GM21526 (cell line): ENCODE results near the gene COQ2.
"Not testable (repeated sequence)": the region's sequence is repeated elsewhere in the genome, so short reads cannot be mapped to it uniquely, and the experiment has no call there.

Experiments used
- ATAC-seq: cut with Tn5 transposase; IDR thresholded peaks from one replicate; pipeline ENCODE4 v1.9.1; 2021; ENCODE audit warnings: moderate library complexity; ENCODE audit not compliant: unreplicated experiment, low FRiP score

Gene COQ2, protein sequence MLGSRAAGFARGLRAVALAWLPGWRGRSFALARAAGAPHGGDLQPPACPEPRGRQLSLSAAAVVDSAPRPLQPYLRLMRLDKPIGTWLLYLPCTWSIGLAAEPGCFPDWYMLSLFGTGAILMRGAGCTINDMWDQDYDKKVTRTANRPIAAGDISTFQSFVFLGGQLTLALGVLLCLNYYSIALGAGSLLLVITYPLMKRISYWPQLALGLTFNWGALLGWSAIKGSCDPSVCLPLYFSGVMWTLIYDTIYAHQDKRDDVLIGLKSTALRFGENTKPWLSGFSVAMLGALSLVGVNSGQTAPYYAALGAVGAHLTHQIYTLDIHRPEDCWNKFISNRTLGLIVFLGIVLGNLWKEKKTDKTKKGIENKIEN

DNA sequence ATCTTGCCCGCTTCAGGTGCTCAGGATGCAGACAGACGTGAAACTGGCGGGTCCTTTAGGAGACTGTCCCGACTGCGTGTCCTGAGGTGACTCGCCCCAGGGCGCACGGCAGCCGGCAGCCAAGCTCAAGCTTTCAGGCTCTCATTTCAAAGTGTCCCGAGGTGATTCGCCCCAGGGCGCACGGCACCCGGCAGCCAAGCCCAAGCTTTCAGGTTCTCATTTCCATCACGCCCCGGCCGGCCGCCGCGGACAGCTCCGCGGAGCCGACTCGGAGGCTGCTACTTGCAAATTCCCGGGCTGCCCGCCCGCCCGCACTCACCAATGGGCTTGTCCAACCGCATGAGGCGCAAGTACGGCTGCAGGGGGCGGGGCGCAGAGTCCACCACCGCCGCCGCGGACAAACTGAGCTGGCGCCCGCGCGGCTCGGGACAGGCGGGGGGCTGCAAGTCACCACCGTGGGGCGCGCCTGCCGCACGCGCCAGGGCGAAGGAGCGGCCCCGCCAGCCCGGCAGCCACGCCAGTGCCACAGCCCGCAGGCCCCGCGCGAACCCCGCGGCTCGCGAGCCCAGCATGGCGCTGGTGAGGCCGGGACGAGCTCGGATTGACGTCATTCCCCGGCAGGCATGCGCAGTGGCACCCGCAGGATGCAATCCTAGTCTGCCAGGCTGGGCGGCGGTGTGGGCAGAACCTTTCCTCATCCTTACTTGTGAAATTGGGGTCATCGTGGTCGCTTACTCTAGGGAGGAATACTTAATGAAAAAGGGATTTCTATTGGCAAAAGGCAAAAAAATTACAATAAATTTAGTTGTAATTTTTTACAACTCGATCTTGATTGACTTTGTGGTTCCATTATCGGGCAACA is at the start of gene COQ2:
TSS of gene COQ2 (minus strand) at position 606 of the 862 bp plus-strand sequence. CDS start at position 572, 34 bp downstream.
- peak; percentile 85 for ATAC-seq

DNA sequence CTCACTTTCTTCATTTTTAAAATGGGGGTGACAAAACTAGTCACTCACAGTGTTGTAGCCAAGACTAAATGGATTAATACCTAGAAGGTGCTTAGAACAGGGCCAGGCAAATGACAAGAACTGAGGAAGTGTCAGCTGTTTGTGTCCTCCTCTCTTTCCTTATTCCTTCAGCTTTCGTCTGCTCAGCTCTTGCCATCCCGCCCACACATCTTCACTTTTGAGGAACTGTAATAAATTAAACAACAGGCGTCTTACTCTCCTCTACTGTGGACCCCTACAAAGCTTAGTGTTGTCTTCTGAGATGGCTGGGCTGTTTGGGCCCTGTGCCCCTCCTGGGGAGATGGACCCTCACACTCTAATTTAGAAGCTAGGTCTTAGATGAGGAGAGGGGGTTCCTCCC is 47.4 kb upstream of the COQ2 start:
- ATAC-seq = no peak

DNA sequence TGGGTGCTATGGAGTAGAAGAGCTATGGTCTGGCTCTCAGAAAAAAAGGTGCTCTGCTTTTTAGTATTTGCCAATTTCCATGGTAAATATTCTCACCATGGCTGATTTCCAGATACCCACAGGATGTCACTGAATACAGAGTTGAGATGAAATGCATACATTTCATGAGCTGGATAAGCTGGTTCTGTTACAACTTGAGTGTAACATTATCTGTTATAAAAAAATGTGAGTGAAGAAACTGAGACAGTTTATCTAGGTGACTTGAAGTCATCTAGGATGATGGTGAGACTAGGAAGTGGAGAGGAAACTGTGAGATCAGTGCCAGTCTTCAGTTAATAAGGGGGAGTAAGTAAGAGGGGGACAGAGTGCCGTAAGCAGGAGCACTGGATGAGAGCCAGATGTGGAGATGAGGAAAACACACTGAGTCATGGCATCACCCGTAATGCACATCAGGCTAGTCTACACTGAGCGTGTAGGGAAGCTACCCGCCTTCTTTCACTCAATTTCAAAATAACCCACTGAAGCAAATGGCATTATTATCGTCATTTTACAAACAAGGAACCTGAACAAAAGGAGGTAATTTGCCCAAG is 45.0 kb upstream of the COQ2 start:
- no peak for ATAC-seq

DNA sequence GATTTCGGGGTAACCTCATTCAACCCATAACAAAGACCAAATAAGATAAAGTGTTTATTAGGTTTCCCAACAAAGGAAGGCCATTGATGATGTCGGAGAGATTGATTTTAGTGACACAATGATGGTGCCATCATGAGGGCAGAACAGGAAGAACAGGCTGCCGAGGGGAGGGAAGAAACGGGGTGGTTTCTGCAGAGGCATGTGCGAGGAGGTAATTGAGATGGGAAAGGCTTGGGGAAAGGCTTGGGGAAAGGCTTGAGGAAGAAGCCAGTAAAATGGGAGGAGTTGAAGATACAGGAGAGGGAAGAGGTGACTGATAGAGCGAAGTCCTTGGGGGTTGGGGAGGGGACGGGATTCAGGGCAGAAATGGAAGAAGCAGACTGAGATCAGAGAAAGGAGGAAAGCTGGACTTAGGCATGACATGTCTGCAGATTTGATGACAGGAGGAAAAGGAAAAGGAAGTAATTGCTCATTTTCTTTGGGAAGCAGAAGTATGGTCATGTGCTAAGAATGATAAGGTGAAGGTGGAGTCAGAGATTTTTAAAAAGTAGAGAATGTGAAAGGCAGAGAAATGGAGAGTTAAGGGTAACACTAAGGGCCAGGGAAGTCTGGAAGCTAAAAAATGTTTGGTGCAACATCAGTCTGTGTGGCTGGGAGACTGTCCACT is 44.1 kb upstream of the COQ2 start:
- no peak for ATAC-seq

DNA sequence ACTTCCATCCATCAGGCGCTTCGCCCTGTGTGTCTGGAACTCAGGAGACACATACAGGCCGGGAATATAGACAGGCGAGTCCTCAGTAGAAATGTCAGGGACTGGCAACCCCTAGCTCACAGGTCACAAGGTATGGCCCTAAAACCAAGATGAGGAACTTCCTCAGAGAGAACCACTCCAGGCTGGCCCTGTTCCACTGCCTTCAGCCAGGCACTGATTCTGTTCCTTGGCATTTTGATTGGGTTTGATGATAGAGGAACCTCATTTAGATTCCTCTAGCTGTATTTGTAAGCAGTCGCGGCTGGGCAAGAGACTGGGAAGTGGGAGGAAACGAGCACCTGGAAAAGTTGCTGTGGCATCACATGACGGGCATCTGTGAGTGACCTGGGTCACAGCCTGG is 41.9 kb upstream of the COQ2 start:
- no peak for ATAC-seq

DNA sequence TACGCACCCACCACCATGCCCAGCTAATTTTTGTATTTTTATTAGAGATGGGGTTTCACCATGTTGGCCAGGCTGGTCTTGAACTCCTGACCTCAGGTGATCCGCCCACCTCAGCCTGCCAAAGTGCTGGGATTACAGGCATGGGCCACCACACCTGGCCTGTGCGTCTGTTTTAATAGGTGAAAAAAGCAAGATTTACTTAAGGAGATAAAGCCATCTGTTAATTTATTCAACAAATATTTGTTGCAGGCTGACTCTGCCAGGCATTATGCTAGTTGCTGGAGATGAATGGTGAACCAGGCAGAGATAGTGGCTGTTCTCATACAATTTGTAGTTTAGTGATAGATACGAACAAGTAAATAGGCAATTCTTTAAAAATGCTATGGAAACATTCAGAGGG is 40.7 kb upstream of the COQ2 start:
- not testable (repeated sequence) for ATAC-seq

DNA sequence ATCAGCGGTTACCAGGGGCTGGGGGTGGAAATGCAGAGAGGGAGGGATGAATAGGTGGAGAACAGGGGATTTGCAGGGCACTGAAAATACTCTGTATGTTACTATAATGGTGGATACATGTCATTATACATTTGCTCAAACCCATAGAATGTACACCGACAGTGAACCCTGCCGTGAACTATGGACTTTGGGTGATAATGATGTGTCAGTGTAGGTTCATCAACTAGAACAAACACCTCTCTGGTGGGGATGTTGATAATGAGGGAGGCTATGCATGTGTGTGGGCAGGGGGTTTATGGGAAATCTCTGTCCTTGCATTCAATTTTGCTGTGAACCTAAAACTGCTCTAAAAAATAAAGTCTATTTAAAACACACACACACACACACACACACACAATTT is 38.5 kb upstream of the COQ2 start:
- no peak for ATAC-seq

DNA sequence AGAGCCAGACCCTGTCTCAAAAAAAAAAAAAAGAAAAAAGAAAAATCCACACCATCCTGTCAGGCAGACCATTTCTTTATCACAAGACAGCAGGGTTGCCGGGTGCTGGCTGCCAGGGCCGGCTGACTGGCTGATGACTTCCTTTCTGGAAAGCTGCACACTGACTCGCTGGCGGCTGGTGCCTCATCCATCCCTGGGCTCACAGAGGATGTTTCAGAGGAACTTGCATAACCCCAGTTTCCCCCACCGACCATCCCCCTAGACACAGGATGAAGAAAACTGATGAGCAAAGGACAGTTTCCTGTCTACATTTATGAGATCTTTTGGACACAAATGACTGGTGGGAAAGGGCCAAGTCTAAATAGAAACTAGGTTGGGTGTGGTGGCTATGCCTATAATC is 36.0 kb upstream of the COQ2 start:
- ATAC-seq = no peak

DNA sequence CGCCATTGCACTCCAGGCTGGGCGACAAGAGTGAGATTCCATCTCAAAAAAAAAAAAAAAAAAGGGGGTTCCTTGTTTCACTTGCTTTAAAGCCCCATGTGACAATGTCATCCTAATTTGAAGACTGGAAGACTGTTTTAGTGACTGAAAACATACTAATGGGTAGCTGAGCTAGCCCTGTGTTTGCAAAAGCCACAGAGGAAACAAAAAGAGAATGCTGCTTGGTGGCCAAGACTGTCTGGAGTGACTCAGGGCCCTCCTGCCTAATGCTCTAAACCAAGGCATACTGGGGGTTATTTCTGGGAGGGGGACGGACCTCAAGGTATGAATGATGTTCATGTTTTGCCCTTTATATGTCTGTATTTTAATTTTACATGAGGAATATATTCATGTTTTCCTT is 34.1 kb upstream of the COQ2 start:
- ATAC-seq = no peak

DNA sequence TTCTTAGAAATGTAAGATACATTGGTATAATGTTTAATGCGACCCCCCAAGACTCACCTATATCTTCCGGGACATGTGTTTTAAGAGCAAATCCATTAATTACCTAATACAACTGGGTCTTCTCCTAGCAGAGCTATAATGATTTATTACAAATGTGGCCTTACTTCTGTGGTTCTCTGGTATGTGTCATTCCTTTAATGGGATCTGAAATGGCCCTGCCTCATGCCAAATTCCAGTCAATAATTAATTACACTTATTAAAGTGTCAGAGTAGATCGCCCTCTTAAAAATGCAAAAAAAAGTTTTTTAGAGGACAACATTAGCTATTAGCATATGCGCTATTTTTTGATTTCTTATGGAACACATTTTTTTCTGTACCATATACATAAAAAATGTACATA is 33.1 kb upstream of the COQ2 start:
- ATAC-seq = no peak

DNA sequence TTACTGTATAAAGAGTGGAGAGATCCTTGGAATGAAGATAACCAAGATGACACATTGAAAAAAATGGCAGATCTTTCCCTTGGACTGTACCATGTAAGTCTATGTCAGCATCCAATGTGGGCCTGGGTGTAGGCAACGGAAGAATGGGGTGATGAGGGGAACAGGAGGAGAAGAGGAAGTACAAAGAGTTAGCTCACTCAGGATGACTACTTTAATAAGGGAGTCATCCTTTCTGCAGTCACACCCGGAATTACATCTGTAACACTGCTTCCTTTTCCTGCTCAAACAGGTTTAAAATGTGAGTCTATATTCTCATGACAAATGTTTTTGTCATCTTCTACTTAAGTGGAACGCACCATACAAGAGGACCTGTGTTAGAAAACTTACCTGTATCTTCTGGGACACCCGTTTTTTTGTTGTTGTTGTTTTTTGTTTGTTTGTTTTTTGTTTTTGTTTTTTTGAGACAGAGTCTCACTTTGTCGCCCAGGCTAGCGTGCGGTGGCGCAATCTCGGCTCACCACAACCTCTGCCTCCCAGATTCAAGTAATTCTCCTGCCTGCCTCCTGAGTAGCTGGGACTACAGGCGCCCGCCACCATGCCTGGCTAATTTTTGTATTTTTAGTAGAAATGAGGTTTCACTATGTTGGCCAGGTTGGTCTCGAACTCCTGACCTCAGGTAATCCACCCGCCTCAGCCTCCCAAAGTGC is 32.0 kb upstream of the COQ2 start:
- no peak for ATAC-seq

DNA sequence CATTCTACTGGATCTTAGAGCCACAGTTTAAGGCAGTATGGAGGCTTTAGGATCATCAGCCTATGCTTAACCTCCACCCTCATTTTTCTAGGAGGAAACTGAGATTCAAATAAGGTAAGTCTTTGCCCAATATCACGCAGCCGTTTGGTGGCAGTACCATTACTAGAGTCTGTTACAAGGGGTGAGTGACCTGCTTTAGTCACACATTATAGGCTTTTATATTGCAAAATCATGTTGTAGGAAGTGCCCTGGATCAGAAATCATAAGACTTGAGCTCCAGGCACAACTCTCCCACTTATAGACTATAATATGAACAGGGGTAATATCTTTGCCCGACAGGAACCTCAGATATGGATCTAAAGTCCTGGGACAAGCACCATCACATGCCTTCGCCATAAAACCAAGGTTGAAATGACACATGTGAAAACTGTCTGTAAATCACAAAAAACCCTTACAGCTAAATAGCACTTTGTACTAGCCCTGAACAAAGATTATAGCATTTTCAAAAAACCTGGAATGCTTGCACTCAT is 30.8 kb upstream of the COQ2 start:
- no peak for ATAC-seq

DNA sequence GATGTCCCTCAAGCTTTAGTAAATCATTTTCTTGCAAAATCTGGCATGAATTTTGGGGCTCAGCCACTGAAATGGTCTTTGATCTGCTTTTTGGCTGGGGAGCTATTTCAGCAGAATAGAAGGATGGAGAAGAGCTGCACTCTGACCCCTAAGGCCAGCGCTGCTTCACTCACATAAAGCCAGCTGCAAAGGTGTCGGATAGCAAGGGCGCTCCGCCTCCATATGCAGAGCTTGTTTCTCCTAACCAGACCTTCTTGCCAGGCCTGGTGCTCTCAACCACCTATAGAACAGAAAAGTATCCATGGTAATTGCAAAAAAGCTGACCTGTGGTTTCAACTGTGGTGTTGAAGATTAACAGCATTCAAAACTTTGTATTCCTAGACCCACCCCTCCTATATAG is 24.1 kb upstream of the COQ2 start:
- no peak for ATAC-seq

DNA sequence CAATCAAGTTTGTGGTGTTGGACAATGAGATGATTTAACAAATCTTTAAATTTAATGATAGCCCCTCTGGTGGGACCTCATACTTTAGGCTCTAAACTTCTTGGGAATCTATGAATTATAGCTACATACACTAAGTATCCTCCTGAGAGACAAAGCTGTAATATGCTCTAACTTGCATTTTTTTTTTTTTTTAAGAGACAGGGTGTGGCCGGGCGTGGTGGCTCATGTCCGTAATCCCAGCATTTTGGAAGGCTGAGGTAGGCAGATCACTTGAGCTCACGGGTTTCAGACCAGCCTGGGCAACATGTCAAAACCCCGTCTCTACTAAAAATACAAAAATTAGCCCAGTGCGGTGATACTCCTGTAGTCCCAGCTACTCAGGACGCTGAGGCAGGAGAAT is 23.3 kb upstream of the COQ2 start:
- no peak for ATAC-seq

DNA sequence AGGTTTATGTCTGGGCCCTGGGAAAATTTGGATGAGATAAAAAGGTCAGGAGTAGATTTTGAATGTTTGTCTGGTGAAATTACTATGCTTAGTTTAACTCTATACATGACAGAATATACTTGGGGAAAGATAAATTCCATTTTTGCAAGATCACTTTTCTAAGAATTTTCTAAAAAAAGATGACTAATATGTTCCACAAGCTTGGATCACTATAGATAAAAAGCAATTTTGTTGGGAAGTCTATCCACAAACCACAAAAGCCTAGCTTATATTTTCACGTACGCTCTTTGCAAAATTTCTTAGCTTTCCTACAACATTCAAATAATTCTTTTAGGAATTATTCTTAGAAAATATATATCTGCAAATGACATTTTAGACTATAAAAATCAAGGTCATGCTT is 20.6 kb upstream of the COQ2 start:
- ATAC-seq = no peak

DNA sequence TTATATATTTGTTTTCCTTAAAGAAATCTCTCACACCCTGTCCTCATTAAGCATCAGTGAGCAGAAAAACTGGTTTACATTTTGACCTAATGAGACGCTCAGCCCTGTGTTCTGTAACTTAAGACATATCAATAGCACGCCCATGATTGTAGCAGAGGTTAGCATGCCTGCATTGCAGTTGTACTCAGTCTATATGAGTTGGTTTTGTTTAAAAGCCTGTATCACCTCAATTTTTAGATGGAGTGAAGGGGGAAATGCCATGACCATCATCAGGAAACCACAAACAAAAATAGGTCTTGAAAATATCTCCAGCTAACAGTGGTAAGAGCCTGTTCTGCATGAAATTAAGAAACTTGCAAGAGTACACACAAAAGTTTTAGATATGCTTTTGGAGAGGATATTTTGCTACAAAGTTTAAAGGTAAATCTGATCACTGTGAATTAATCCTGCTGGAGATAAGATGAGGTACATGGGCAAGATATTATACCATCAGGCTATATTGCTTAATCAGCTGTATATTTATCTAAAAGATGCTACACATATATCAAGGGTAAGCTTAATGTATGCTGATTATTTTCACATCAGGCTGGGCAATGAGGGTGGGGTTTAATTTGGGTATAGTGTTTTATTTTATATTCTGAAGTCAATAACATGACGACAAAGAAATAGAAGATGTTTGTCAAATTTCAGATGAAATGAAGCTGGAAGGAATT is 13.1 kb upstream of the COQ2 start:
- no peak for ATAC-seq

DNA sequence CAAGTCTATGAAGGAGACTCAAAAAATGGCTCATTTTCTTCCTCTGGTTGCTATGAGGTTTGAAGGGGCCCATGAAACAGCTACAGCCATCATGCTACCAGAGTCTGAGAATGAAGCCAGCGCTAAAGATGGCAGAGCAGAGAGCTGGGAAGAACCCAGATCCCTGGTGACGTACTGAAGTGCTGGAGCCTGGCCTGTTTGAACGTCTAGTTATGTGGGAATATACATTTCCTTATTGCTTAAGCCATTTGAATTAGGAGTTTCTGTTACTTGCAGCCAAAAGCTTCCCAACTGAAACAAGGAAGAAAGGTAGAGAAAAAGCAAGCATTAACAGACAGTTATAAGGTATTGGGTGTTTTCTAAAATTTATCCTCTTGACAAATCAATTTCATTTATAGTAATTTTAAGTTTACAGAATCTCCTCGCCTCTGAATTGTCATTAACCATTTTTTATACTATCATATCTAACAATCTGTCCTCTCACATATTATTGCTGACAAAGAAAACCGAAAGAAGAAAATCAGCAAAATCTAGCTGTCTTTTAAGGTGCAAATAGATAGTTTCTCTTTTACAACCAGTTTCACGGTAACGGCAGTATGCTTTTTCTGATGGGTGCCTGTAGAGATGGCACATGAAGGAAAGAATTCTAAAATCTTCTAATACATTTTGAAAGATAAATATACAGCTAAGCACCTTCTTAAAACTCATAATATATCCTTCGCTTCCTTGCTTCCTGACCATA is 8.9 kb upstream of the COQ2 start:
- no peak for ATAC-seq

DNA sequence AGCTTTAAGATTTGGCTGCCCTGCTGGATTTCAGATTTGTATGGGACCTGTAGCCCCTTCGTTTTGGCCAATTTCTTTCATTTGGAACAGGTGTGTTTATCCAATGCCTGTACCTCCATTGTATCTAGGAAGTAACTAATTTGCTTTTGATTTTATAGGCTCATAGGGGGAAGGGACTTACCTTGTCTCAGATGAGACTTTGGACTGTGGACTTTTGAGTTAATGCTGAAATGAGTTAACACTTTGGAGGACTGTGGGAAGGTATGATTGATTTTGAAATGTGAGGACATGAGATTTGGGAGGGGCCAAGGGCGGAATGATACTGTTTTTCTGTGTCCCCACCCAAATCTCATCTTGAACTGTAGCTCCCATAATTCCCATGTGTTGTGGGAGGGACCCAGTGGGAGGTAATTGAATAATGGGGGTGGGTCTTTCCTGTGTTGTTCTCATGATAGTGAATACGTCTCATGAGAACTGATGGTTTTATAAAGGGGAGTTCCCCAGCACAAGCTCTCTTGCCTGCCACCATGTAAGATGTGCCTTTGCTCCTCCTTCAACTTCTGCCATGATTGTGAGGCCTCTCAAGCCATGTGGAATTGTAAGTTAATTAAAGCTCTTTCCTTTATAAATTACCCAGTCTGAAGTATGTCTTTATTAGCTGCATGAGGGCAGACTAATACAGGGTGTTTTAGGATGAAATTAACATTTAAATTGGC is 5.6 kb upstream of the COQ2 start:
- not testable (repeated sequence) for ATAC-seq
